ENCODE data around the gene NDUFS1.
A peak's percentile ranks its signal among the peaks of the same experiment; 100 is the strongest.
"Not testable (repeated sequence)": the region's sequence is repeated elsewhere in the genome, so short reads cannot be mapped to it uniquely, and the experiment has no call there.

NDUFS1 gene

GRCh38 chr2:206190111-206190510, 30.9 kb upstream of the NDUFS1 start:
- DNase-seq = no peak
- H3K27ac ChIP-seq = no peak overlapping the region
- H3K36me3 ChIP-seq (replicated peaks) = no peaks in the 10 kb centered on the region
- H3K27me3 ChIP-seq (replicated peaks) = no peaks in the 10 kb centered on the region
- in situ Hi-C loops (cut with HindIII; ENCODE audit: low pct_ligation_motif_present, low sequenced_read_pairs) = no loop called here
- no peak for TF ChIP-seq CTCF (IDR thresholded peaks at IDR 0.05; ENCODE audit: low read depth, low read length, missing control alignments)
- no peak overlapping the region for H3K4me3 ChIP-seq (ENCODE audit: low read depth, low read length)

- in situ Hi-C loops (cut with HindIII; ENCODE audit: low pct_ligation_motif_present, low sequenced_read_pairs) = no loop called here
- Histone ChIP-seq H3K27me3 (replicated peaks) (no peaks in the 10 kb centered on the region), H3K36me3 (replicated peaks) (no peaks in the 10 kb centered on the region), H3K27ac (no peak overlapping the region), H3K4me3 (ENCODE audit: low read depth, low read length) (no peak overlapping the region)
- DNase-seq = no peak
- TF ChIP-seq CTCF (IDR thresholded peaks at IDR 0.05; ENCODE audit: low read depth, low read length, missing control alignments) = no peak
Observed at GRCh38 chr2:206189691-206190090, 30.4 kb upstream of the NDUFS1 start.

- H3K4me3 ChIP-seq (ENCODE audit: low read depth, low read length); H3K27ac ChIP-seq; H3K27me3 ChIP-seq (replicated peaks); in situ Hi-C loops (cut with HindIII; ENCODE audit: low pct_ligation_motif_present, low sequenced_read_pairs); H3K36me3 ChIP-seq (replicated peaks): not testable (repeated sequence)
- DNase-seq = peak; percentile 54
Observed at GRCh38 chr2:206181526-206181925, 22.3 kb upstream of the NDUFS1 start.

GRCh38 chr2:206176901-206177300, 17.7 kb upstream of the NDUFS1 start:
- H3K36me3 ChIP-seq (replicated peaks) = no peaks in the 10 kb centered on the region
- TF ChIP-seq CTCF (IDR thresholded peaks at IDR 0.05; ENCODE audit: low read depth, low read length, missing control alignments) = no peak
- H3K27me3 ChIP-seq (replicated peaks) = no peaks in the 10 kb centered on the region
- DNase-seq = no peak
- no peak overlapping the region for H3K27ac ChIP-seq
- no peak overlapping the region for H3K4me3 ChIP-seq (ENCODE audit: low read depth, low read length)
- in situ Hi-C loops (cut with HindIII; ENCODE audit: low pct_ligation_motif_present, low sequenced_read_pairs) = no loop called here

GRCh38 chr2:206176121-206176520, 16.9 kb upstream of the NDUFS1 start:
- in situ Hi-C loops (cut with HindIII; ENCODE audit: low pct_ligation_motif_present, low sequenced_read_pairs) = no loop called here
- Histone ChIP-seq H3K36me3 (replicated peaks) (no peaks in the 10 kb centered on the region), H3K27ac (no peak overlapping the region), H3K27me3 (replicated peaks) (no peaks in the 10 kb centered on the region), H3K4me3 (ENCODE audit: low read depth, low read length) (no peak overlapping the region)
- DNase-seq = no peak
- TF ChIP-seq CTCF (IDR thresholded peaks at IDR 0.05; ENCODE audit: low read depth, low read length, missing control alignments) = no peak

- Histone ChIP-seq H3K4me3 (ENCODE audit: low read depth, low read length) (no peak overlapping the region), H3K36me3 (replicated peaks) (no peaks in the 10 kb centered on the region), H3K27me3 (replicated peaks) (no peaks in the 10 kb centered on the region), H3K27ac (no peak overlapping the region)
- DNase-seq = no peak
- TF ChIP-seq CTCF (IDR thresholded peaks at IDR 0.05; ENCODE audit: low read depth, low read length, missing control alignments) = no peak
- in situ Hi-C loops (cut with HindIII; ENCODE audit: low pct_ligation_motif_present, low sequenced_read_pairs) = no loop called here
Observed at GRCh38 chr2:206173147-206173546, 13.9 kb upstream of the NDUFS1 start.

- in situ Hi-C loops (cut with HindIII; ENCODE audit: low pct_ligation_motif_present, low sequenced_read_pairs); DNase-seq; H3K27me3 ChIP-seq (replicated peaks); H3K4me3 ChIP-seq (ENCODE audit: low read depth, low read length); H3K36me3 ChIP-seq (replicated peaks); H3K27ac ChIP-seq: not testable (repeated sequence)
Observed at GRCh38 chr2:206171624-206172397, 12.6 kb upstream of the NDUFS1 start.

- DNase-seq; in situ Hi-C loops (cut with HindIII; ENCODE audit: low pct_ligation_motif_present, low sequenced_read_pairs); H3K4me3 ChIP-seq (ENCODE audit: low read depth, low read length); H3K36me3 ChIP-seq (replicated peaks); H3K27me3 ChIP-seq (replicated peaks); H3K27ac ChIP-seq: not testable (repeated sequence)
Observed at GRCh38 chr2:206168230-206168629, 9.0 kb upstream of the NDUFS1 start.

Measured in brain microvascular endothelial cell (primary cell).